ENCODE results near the gene TMEM129.
"Not testable (repeated sequence)": the region's sequence is repeated elsewhere in the genome, so short reads cannot be mapped to it uniquely, and the experiment has no call there.

TMEM129 gene

DNA sequence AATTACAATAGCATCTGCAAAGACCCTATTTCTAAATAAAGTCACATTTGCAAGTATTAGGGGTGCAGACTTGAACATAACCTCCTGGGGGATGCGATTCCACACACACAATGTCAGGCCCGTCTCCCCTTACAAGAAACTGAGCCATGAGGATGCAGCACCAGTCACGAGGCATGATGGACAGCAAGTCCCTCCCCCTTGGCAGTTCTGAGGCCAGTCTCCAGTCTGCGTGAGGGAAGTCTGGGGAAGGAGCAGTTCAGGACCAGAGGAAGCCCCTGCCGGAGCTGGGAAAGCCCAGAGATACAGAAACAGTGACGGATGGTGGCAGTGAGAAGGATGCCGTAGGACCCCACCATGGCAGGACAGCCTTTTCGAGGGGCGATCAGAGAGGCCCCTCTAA lies 46.4 kb downstream of the TMEM129 start:
- Histone ChIP-seq H3K36me3 (ENCODE audit: insufficient read depth, low read length) (no peaks in the 10 kb centered on the region), H3K9ac (ENCODE audit: low read depth, low read length) (no peak overlapping the region), H3K9me3 (ENCODE audit: control insufficient read depth, insufficient read depth, low read length) (no peaks in the 10 kb centered on the region), H3K4me1 (ENCODE audit: insufficient read depth, low read length) (no peaks in the 10 kb centered on the region; the same call in 1 of the 2 replicates)

DNA sequence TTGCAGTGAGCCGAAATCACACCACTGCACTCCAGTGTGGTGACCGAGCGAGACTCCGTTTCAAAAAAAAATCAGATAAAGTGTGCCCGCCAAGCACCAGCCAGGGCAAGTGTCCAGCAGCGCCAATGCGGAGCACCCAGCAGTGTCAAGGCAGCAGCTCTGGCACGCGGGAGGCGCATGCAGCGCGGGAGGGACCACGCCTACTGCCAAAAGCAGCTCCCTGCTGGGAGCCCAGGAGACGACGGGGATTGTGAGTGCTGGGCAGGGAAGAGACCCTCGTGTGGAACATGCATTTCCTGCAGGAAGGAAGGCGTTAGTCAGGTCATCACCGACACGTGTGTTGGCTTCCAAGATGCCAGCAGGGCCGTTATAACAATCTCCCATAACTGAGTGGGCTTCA lies 47.5 kb downstream of the TMEM129 start:
- H3K9ac ChIP-seq (ENCODE audit: low read depth, low read length) = no peak overlapping the region
- no peaks in the 10 kb centered on the region for H3K36me3 ChIP-seq (ENCODE audit: insufficient read depth, low read length)
- peaks cover 1% of the 10 kb centered on the region; the same call in 1 of the 2 replicates for H3K4me1 ChIP-seq (ENCODE audit: insufficient read depth, low read length)
- H3K9me3 ChIP-seq (ENCODE audit: control insufficient read depth, insufficient read depth, low read length) = no peaks in the 10 kb centered on the region

DNA sequence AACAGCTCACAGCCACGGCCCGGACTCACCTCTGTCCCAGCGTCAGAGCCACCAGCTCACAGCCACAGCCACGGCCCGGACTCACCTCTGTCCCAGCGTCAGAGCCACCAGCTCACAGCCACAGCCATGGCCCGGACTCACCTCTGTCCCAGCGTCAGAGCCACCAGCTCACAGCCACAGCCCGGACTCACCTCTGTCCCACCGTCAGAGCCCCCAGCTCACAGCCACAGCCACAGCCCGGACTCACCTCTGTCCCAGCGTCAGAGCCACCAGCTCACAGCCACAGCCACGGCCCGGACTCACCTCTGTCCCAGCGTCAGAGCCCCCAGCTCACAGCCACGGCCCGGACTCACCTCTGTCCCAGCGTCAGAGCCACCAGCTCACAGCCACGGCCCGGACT lies 50.1 kb downstream of the TMEM129 start:
- not testable (repeated sequence) for H3K9ac ChIP-seq (ENCODE audit: low read depth, low read length); H3K4me1 ChIP-seq (ENCODE audit: insufficient read depth, low read length); H3K9me3 ChIP-seq (ENCODE audit: control insufficient read depth, insufficient read depth, low read length); H3K36me3 ChIP-seq (ENCODE audit: insufficient read depth, low read length)

DNA sequence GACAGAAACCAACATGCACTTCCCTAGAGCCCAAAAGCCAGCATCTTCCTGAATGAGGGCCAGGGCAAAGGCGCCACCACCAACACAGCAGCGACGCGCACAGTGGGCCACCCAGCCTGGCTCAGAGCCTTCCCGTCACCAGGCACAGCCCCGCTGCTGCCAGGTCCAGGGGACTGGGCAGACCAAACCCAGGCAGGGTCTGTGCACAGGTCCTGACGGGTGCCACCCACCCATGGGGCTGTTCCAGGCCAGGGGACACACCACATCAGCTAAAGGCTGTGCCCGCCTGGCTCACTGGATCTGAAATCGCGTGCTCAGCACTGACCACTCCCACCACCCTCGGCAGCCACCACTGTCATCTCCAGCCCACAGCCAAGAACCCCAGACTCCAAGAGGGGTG lies 50.8 kb downstream of the TMEM129 start:
- Histone ChIP-seq H3K36me3 (ENCODE audit: insufficient read depth, low read length) (no peaks in the 10 kb centered on the region), H3K4me1 (ENCODE audit: insufficient read depth, low read length) (peaks cover 7% of the 10 kb centered on the region; the same call in 1 of the 2 replicates), H3K9ac (ENCODE audit: low read depth, low read length) (no peak overlapping the region), H3K9me3 (ENCODE audit: control insufficient read depth, insufficient read depth, low read length) (no peaks in the 10 kb centered on the region)

DNA sequence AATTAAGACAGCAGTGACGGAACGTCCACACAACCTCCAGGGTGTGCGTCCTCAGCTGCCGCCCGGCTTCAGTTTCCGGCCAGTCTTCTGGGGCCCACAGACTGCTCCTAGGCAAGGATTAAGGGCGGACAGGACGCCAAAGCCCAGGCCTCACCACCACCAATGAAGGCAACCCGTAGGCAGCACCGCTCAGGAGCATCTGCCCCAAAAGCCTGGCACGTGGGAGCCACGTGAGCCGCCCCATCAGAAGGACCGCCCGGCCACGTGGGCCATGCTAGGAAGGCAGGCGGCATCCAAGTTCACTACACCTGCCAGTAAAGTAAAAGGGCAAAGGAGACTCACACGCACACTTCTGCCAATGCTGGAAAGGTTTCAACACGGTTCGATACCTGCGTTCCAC lies 51.3 kb downstream of the TMEM129 start:
- Histone ChIP-seq H3K4me1 (ENCODE audit: insufficient read depth, low read length) (peaks cover 7% of the 10 kb centered on the region; the same call in 1 of the 2 replicates), H3K36me3 (ENCODE audit: insufficient read depth, low read length) (no peaks in the 10 kb centered on the region), H3K9ac (ENCODE audit: low read depth, low read length) (no peak overlapping the region), H3K9me3 (ENCODE audit: control insufficient read depth, insufficient read depth, low read length) (no peaks in the 10 kb centered on the region)

DNA sequence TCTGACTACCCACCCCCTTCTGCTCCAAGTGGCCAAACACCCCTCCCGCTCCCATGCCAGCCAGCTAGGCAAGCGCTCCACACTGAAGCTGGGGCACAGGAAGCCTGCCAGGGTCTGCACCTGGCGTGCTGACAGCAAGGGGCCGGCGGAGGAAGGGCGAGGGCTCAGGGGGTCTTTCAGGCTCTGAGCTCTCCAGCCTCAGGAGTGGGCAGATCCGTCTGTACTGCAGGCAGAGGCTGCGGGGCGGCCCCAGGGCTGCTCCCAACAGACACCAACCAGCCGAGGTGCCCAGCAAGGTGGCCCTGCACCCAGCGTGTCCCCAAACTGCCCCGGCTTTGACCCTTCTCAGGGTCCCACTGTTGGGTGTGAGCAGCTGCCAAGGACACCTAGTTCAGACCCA lies 51.9 kb downstream of the TMEM129 start:
- peaks cover 7% of the 10 kb centered on the region; the same call in 1 of the 2 replicates for H3K4me1 ChIP-seq (ENCODE audit: insufficient read depth, low read length)
- H3K36me3 ChIP-seq (ENCODE audit: insufficient read depth, low read length) = no peaks in the 10 kb centered on the region
- no peak overlapping the region for H3K9ac ChIP-seq (ENCODE audit: low read depth, low read length)
- no peaks in the 10 kb centered on the region for H3K9me3 ChIP-seq (ENCODE audit: control insufficient read depth, insufficient read depth, low read length)

DNA sequence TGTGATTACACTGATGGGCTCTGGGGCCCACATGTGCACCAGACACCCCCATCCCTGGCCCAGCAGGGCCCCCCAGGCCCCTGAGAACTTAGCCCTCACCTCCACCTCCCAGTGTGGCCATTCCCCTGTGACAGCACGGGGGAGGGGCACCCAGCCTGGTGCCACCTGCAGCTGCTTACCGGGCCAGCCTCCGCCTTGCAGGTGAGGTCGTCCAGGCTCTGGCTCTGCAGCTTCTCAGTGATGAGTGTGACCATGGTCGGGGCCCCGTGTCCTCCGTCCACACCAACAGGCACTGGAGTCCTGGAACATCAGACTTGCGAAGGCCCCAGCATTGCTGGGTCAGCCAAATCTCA lies 52.7 kb downstream of the TMEM129 start:
- no peaks in the 10 kb centered on the region for H3K36me3 ChIP-seq (ENCODE audit: insufficient read depth, low read length)
- no peak overlapping the region for H3K9ac ChIP-seq (ENCODE audit: low read depth, low read length)
- H3K9me3 ChIP-seq (ENCODE audit: control insufficient read depth, insufficient read depth, low read length) = no peaks in the 10 kb centered on the region
- H3K4me1 ChIP-seq (ENCODE audit: insufficient read depth, low read length) = peaks cover 7% of the 10 kb centered on the region; the same call in 1 of the 2 replicates

DNA sequence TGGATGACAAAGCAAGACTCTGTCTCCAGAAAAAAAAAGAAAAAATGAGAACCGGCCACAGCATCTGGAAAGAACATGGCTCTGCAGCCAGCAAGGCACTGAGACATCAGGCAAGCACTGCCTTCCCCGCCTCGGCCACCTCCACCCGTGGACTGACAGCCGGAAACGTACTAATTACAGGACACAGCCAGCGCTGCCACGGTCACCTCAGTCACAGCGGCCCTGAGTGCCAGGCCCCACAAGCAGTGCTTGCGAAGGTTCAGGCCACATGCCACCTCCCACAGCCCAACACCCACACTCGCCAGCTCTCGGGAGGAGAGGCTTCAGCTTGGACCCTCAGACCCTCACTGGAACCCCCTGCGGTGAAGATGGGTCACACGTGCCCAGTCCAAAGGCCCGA lies 53.9 kb downstream of the TMEM129 start:
- H3K36me3 ChIP-seq (ENCODE audit: insufficient read depth, low read length) = no peaks in the 10 kb centered on the region
- peaks cover 7% of the 10 kb centered on the region; the same call in 1 of the 2 replicates for H3K4me1 ChIP-seq (ENCODE audit: insufficient read depth, low read length)
- H3K9ac ChIP-seq (ENCODE audit: low read depth, low read length) = no peak overlapping the region
- no peaks in the 10 kb centered on the region for H3K9me3 ChIP-seq (ENCODE audit: control insufficient read depth, insufficient read depth, low read length)

DNA sequence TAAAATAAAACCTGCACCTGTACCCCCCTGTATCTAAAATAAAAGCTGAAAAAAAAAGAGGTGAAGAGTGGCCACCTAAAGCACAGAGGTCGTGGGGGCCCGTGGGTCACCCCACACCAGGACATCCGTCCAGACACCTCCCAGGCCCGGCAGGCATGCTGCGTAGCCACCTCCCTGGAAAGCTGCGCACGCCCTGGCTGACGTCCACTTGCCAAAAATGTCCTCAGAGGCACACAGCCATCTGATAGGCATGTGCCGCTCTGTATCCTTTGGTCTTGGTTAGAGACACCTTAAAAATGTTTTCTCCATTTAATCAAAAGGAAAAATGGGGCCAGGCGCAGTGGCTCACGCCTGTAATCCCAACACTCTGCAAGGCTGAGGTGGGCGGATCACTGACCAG lies 54.7 kb downstream of the TMEM129 start:
- Histone ChIP-seq H3K9me3 (ENCODE audit: control insufficient read depth, insufficient read depth, low read length) (no peaks in the 10 kb centered on the region), H3K4me1 (ENCODE audit: insufficient read depth, low read length) (peaks cover 7% of the 10 kb centered on the region; the same call in 1 of the 2 replicates), H3K9ac (ENCODE audit: low read depth, low read length) (no peak overlapping the region), H3K36me3 (ENCODE audit: insufficient read depth, low read length) (no peaks in the 10 kb centered on the region)

Data from ES-I3 (cell line).